Anterior cingulate cortex (tissue), 58 donors: ENCODE data around the gene FOXJ2.
"Not testable (repeated sequence)": the region's sequence is repeated elsewhere in the genome, so short reads cannot be mapped to it uniquely, and the experiment has no call there.

ENCODE experiments used
- DNase-seq, 58 donors: peaks; one replicate each; lab custom pipeline; 2025; lab: John Stamatoyannopoulos, UW

Gene FOXJ2

DNA sequence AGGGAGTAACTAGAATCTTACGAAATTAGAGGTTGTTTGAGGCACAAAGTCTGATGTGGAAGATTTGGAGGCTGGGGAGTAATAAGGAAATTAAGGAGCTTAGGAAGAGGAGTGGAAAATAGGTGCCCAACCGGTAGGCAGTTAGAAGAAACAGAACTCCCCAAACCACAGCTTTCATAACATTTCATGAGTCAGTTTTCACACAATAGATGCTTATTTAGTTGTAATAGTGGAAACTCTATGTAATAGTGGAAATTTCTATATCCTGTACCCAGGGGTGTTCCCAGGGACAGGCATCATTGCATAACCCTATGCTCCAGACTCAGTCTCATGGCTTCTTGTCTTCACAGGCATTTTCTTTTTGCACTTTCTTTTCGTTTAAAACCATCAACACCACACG is 25.3 kb downstream of the FOXJ2 start:
- no peak for DNase-seq

DNA sequence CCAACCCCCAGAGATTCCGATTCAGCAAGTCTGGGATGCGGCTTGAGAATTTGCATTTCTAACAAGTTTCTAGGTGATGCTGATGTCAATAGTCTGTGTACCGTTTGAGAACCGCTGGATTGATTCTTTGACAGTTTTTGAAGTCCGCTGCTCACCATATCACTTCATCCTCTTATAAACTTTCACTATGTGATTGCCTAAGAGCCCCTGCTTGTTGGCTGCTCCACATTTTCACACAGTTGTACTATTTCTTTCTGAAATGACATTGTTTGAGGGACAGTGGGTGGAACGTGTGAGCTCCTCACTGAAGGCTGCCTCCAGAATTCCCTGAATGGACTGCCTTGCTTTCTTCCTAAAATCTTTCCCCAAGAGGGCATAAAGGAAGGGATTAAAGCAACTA is 26.0 kb downstream of the FOXJ2 start:
- DNase-seq, result no peak

DNA sequence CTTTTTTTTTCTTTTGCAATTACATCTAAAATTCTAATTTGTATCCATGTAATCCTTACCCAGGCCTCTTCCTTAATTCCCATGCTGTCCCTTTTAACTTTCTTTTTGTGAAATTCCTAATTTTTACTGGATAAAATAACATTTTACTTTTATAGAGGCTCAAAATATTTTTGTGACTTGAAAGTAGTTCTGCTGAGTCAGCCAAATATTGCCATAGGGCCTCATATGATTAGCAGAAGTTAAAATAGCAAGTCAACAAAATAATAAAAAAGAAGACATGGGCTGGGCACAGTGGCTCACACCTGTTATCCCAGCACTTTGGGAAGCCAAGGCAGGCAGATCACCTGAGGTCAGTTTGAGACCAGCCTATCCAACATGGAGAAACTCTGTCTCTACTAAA is 31.6 kb downstream of the FOXJ2 start:
- no peak for DNase-seq

DNA sequence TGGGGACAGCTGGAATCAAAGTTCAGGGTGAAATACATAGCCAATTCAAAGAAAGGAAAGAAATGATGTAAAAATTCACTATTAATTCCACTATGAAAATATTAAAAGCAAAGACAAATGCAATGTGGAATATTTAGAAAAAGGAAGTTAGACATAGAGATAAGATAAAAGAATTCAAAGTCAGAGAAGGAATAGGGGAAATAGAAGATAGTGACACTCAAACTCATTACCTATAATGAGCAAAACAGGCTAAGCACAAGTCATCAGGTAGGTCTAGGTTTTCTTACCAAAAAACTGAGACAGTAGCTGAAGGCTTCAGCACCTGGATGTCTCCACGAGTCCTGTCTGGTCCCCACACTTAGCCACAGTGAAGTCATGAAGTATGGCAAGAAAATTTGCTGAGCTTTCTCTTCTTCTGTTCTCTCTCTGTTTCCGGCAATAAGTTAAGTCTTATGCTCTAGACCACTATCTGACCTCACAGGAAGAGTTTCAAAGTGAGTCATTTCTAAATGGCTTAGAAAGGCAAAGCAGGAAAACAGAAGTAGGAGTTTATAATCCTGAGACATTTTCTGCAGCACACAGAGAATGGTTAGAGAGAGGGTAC is 33.6 kb downstream of the FOXJ2 start, which contains the start of gene C3AR1:
TSS of gene C3AR1 (minus strand) at position 369 of the 604 bp plus-strand sequence. CDS start 6,174 bp downstream, outside the sequence.
- peak in 2 of 58 donors; percentile 6 to 54 for DNase-seq

DNA sequence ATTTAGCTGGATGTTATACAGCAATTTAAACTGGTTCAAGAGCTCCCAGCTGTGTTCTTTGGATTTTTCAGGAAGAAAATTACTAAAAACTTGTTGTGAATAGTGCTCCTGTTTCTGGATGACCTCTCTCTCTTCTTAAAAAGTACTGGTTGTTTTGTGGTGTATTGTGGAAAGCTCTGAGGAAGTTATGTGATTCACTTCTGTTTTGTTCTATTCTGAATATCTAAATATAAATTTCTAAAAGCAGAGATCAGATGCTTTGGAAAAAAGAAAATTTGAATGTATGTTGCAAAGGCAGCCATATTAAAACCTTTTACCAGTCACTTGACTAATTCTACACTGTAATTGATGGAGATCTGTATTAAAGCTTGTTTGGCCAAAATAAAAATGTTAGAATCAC is 37.1 kb downstream of the FOXJ2 start:
- no peak for DNase-seq

DNA sequence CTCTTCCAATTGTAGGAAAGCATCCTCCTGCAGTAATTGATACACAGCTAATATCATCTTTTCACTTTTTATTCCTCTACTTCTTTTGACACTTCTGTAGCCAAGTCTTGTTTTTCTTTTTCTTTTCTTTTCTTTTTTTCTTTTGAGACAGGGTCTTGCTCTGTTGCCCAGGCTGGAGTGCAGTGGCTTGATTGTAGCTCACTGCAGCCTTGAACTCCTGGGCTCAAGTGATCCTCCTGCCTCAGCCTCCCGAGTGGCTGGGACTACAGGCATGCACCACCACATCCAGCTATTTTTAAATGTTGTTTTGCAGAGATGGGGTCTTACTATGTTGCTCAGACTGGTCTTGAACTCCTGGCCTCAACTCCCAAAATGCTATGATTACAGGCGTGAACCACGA is 39.3 kb downstream of the FOXJ2 start:
- not testable (repeated sequence) for DNase-seq

DNA sequence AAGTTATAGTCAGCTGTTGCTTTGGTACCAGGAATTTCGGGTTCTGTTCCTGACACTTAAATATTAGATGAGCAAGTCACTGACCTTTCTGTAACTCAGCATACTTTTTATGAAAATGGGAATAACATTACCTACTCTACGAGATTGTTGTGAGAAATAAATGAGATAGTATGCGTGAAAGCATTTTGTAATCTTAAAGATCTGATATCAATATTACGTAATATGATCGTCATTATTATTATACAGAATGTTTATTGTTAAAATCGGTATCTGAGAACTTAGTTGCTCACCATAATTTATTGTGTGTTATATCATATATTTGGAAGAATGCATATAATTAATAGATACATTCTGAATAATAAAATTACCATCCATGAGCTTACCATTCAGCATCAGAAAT is 43.4 kb downstream of the FOXJ2 start:
- DNase-seq, result no peak

DNA sequence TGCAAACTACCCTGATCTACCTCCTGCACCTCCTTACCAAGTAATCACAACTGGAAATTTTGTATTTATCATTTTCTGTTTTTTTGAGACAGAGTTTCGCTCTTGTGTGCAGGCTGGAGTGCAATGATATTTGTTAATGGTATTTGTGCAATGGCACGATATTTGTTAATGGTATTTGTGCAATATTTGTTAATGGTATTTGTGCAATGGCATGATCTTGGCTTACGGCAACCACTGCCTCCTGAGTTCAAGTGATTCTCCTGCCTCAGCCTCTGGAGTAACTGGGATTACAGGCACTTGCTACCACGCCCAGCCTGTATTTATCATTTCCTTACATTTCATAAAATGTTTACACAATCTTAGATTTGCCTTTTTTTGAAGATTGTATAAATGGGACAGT is 43.9 kb downstream of the FOXJ2 start:
- DNase-seq, result no peak

DNA sequence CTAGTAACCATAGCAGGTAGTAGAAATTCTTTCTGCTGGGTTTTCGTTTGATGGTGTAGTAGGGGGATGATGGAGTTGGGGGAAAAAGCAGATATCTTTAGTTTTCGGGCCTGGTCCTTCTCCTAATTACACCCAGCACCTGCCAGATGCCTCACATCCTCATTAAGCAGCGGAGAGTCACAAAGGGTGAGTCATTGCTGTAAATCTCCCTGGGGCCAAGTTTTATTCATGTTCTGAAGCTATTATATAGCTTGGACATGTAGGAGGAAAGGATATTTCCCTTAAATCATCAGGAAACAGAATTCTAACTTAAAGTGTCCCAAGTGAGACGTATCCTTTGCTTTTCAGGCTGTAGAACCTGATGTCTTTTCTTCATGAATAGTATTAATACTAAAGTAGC is 44.7 kb downstream of the FOXJ2 start:
- DNase-seq, result no peak

DNA sequence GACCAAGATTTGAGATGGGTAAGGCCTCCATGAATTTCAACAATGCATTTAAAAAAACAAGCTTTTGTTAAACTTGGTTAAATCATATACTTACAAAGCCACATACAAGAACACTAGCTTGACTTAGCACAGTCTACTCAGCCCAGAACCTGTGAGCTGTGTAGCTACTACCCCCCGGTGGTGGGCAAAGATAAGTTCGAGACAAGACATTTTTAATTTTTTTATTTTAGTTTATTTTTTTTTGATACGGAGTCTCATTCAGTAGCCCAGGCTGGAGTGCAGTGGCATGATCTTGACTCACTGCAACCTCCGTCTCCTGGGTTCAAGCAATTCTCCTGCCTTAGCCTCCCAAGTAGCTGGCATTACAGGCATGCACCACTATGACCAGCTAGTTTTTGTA is 45.9 kb downstream of the FOXJ2 start:
- peak in 18 of 58 donors; percentile 1 to 43 (median 11) for DNase-seq

DNA sequence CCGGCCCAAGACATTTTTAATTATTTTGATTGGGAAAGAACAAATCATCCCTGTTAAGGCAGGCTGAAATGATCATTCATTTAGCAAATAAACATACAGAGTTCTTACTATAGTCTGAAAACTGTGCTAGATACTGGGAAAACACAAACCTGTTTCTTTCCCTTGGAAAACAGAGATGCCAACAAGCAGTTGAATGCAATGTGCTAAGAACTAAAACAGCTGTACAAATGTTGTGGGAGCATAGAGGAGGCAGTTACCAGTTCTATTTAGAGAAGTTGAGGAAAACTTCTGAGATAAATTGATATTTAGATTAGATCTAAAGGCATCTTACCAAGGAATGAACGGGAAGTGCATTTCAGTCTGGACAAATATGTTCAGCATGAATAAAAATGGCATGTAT is 46.4 kb downstream of the FOXJ2 start:
- no peak for DNase-seq

DNA sequence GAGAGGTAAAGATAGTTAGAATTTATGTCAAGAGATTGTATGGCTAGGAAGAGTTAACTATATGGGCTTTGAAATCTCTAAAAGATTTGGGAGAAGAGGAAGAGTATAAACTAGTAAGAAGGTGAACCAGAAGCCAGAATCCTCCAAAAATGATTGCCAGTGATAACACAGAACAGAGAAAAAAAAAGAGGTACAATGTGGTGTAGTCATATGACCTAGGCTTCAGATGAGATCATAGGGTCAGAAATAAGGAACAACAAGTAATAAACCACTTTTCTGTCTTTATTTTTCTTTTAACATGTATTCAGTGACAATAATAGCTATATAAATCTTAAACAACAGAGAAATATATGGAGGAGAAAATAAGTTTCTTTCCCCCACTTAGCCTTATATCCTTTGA is 47.6 kb downstream of the FOXJ2 start:
- DNase-seq, result no peak

DNA sequence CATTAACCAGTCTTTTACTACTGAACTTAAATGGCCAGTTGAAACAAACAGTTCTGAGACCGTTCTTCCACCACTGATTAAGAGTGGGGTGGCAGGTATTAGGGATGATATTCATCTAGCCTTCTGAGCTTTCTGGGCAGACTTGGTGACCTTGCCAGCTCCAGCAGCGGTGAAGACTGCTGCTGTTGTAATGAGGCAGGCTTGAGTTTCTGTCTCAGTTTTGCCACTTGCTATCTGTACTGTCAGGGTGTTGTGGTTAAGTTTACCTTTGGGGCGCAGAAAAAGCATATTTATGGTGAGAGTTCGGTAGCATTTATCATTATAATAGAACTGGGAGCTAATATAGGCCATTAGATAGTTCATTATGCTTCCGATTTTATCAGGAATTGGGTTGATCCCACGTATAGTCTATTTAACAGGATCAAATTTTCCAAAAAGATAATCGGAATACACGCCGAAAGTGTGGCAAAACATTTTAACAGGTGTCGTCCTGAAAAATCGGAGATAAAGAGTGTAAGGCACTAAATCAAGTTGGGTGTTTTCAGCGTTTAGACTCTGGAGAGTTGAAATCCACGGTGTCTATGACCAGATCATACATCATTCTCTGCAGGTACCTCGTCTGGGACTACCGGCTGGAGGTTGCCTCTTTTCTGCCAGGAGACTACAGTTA is 48.9 kb downstream of the FOXJ2 start:
- DNase-seq, result peak in 8 of 58 donors; percentile 1 to 11 (median 5)

DNA sequence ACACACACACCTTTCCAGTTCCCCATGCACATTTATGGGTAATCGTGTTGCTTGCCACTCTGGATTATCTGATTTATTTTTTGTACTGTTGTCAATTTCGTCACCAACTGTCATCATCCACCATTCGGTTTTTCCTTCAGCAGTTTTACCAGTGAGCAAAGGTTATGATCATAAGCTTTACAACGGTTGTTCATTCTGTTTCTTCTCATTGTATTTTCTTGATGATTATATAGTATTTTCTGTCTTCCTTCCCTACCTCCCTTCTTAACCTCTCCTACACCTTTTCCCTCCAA is 50.2 kb downstream of the FOXJ2 start:
- DNase-seq, result no peak

DNA sequence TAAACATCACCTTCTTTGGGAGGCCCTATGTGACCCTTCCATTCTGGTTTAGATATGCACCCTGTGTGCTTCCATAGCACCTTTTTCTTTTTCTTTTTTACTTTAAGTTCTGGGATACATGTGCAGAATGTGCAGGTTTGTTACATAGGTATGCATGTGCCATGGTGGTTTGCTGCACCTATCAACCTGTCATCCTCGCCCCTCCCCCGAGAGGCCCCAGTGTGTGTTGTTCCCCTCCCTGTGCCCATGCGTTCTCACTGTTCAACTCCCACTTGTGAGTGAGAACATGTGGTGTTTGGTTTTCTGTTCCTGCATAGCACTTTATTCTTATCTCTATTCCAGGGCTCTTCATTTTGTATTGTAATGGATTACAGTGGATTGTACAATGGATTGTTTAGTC is 51.8 kb downstream of the FOXJ2 start:
- DNase-seq, result not testable (repeated sequence)

DNA sequence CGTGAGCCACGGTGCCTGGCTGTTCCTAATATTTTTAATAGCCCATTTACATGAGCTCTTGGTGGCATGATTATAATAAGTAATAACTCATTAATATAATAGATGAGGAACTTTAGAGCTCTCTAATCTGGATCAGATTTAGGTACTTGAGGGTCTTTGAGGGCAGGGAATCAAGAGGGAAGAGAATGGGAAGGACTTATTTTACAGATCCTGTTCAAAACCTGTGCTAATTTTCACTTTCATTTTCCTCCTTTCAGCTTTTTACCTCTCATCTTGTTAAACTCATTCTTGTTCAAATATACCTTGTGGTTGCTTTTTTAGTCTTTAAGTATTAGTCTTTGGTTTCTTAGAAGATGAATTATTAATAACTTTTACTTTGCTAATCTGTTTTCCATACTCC is 55.1 kb downstream of the FOXJ2 start:
- DNase-seq, result no peak

DNA sequence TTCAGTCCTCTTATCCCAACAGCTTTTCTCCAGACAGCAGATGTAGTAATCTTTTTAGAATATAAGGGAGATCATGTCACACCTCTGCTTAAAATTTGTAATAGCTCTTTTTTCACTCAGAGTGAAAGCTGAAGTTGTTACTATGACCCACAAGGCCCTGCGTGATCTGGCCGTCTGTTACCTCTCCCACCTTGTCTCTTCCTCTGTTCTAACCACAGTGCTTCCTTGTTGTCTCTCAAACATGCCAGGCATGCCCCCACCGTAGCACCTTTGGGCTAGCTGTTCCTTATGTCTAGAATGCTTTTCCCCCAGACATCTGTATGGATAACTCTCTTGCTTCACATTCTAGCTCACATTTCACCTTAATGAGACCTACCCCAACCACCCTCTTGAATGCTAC is 56.1 kb downstream of the FOXJ2 start:
- DNase-seq, result no peak

DNA sequence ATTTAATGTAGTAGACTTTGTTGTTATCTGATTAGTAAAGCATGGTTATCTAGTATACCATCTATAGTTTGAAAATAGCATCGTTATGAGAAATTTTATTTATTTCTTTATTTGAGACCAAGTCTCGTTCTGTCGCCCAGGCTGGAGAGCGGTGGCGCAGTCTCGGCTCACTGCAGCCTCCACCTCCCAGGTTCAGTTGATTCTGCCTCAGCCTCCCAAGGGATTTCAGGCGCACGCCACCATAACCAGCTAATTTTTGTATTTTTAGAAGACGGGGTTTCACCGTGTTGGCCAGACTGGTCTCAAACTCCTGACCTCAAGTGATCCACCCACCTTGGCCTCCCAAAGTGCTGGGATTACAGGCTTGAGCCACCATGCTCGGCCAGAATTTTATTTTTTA is 56.8 kb downstream of the FOXJ2 start:
- DNase-seq, result not testable (repeated sequence)

DNA sequence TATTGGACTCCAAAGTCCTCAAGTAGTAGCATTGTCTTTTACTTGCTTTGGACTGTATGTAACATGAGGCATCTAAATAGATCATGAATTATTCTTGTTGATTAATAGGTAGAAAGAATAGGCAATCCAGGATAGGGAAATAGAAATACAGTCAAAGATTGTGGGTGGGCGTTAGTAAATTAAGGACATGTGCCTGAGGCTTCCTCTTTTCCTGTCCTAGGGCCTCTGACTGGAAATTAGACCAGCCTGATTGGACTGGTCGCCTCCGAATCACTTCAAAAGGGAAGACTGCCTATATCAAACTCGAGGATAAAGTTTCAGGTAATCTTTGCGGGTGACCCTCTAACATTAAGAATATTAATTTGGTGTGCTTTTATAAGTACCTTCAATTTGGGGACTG is 57.2 kb downstream of the FOXJ2 start:
- DNase-seq, result no peak

DNA sequence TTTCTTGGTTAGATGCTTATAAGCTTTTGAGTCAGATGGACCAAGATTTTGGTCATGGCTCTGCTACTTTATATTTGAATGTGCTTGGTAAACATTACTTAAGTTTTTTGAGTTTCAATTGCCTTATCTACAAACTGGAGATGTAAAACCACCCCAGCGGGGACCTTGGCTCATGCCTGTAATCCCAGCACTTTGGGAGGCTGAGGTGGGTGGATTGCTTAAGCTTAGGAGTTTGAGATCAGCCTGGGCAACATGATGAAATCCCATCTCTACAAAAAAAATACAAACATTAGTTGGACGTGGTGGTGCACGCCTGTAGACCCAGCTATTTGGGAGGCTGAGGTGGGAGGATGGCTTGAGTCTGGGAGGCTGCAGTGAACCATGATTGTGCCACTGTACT is 60.8 kb downstream of the FOXJ2 start:
- DNase-seq, result no peak

DNA sequence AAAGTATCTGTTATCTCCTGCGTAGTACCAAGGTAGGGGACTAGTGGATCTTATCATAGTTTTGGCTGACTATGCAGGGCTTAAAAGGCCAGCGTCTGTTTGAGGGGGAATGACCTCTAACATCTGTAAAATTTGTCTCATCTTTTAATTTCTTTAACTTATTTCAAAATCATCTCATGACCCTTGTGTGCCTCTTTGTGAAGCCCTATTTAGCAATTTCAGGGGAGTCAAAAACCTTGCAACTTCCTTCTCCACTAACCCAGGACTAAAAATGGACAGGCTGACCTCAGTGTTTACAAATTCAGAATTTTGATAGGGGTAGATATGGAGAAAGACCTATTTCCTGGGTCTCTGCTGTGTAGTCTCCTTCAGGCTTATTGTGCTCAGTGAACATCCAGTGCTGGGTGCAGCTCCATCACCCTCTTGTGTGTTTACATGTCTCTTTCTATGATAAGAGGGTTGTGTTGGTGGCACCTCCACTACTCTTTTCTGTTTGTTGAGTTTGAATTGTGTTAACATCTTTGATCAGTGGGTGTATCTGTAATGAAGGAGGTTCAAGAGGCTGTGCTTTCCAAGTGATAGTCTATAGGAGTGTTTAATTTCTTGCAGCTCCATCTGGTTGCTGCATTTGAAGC is 63.9 kb downstream of the FOXJ2 start:
- no peak for DNase-seq

DNA sequence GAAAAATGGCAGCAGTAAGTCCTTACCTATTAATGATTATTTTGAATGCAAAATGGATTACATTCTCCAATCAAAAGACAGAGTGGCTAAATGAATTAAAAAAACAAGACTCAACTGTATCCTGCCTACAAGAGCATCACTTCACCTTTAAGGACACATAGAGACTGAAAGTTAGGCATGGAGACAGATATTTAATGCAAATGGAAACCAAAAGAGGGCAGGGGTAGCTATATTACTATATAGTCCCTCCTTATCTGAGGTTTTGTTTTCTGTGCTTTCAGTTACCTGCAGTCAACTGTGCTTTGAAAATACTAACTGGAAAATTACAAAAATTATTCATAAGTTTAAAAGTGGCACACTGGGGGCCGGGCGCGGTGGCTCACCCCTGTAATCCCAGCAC is 66.7 kb downstream of the FOXJ2 start:
- DNase-seq, result no peak
